SIG-M5 treated with dmso at 0.1 percent for 504 hours (cell line): ENCODE measurements around the gene RSRC2.
"Not testable (repeated sequence)": the region's sequence is repeated elsewhere in the genome, so short reads cannot be mapped to it uniquely, and the experiment has no call there.

ENCODE experiments used
- DNase-seq: peaks from one replicate; lab custom pipeline; 2025; ENCODE audit not compliant: unreplicated experiment; lab: John Stamatoyannopoulos, UW

Gene RSRC2, protein sequence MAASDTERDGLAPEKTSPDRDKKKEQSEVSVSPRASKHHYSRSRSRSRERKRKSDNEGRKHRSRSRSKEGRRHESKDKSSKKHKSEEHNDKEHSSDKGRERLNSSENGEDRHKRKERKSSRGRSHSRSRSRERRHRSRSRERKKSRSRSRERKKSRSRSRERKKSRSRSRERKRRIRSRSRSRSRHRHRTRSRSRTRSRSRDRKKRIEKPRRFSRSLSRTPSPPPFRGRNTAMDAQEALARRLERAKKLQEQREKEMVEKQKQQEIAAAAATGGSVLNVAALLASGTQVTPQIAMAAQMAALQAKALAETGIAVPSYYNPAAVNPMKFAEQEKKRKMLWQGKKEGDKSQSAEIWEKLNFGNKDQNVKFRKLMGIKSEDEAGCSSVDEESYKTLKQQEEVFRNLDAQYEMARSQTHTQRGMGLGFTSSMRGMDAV

DNA sequence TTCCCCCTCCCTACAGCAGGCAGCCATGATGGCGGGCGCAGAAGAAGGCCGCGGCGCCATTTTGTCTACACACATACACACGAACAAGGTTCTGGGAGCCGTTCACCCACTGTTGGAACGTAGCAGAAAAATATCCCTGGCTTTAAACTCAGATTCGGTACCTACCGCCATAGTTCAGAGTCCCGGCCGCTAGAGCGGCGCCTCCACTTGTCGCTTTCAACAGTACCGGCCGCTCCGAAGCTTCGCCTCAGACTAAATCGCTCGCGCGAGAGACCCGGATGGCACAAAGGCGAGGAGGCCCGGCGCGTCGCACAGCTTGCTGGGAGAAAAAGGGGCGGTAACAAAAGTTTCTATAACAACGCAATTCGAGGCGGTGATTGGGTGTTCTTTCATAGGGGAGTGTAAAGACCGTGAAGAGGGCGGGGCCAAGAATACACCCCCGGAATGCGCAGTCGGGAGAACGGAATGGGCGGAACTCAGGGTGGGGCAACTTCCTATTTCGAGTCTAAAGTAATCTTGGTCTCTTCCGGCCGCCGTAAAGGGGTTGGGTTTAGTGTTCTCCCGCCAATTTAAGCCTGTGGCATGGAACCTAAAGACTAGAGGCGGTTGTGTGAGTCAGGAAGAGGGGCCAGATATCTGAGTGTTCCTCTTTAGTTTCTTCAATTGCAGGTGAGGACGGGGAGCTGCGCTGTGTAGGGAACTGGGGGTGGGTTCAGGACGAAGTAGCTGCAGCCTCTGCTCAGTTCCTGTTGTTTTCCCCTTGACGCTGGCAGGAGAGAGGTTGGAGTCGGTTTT, at the start of gene RSRC2, which contains the start of gene KNTC1:
Gene RSRC2, minus strand, starts transcription at position 254 of the 795 bp plus-strand sequence. Its CDS starts 83 bp downstream, at position 171.
Gene KNTC1, plus strand, starts transcription at position 567 of the 795 bp plus-strand sequence. CDS start 2,815 bp downstream, outside the sequence.
- DNase-seq: peak; percentile 100

GRCh38 chr12:122571821-122572220, 45.1 kb upstream of the RSRC2 start:
- no peak for DNase-seq

DNA sequence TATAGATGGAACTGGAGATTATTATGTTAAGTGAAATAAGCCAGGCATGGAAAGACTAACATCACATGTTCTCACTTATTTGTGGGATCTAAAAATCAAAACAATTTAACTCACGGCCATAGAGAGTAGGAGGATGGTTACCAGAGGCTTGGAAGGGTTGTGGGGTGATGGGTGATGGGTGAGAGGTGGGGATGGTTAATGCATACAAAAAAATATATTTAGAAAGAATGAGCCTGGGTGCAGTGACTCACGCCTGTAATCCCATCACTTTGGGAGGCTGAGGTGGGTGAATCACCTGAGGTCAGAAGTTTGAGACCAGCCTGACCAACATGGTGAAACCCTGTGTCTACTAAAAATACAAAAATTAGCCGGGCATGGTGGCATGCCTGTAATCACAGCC, 43.3 kb upstream of the RSRC2 start:
- not testable (repeated sequence) for DNase-seq

DNA sequence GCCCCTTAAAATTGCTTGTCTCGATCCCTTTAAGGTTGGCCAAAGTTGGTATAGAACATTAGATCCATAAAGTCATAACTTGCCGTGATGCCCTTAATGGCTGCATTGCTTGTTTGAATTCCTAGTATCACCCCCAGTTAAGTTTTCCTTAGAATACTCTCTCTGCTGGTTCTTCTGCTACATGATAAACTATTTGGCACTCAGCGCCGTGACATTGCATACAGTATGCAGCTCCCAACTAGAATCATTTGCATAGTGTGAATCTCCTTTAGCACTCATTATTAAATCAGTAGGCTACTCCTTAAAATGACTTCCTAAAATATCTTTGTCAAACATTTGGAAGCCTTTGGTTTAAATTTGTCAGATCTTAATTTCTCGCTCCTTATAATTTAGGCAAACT, 42.6 kb upstream of the RSRC2 start:
- no peak for DNase-seq

- not testable (repeated sequence) for DNase-seq
Measured at GRCh38 chr12:122566816-122567215, 40.1 kb upstream of the RSRC2 start.

DNA sequence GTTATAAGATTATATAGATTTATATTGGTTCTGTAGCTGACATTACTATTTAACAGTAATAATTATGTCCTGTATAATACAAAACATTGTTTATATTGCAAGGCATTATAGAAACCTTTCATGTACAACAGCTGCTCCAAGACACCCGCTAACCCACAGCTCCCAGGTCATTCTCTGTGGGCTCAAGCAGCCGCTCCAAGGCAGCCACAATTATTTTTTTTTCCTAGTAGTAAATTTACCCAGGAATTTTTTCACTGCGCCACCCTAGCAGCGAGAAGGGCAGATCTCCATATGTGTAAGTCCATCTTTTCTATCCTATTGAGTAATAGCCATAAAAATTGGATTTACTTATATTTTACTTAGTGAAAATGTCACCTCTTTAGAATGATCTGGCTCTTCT, 36.6 kb upstream of the RSRC2 start:
- no peak for DNase-seq

DNA sequence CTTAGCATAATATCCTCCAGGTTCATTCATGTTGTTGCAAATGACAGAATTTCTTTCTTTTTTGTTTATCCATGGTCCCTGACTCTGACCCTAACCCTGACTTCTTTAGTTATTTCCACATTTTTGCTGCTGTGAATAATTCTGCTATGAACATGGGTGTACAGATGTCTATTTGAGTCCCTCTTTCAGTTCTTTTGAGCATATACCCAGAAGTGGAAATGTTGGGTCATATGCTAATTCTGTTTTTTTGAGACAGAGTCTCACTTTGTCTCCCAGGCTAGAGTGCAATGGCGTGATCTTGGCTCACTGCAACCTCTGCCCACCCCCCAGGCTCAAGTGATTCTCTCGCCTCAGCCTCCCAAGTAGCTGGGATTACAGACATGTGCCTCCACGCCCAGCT, 33.4 kb upstream of the RSRC2 start:
- DNase-seq: no peak

DNA sequence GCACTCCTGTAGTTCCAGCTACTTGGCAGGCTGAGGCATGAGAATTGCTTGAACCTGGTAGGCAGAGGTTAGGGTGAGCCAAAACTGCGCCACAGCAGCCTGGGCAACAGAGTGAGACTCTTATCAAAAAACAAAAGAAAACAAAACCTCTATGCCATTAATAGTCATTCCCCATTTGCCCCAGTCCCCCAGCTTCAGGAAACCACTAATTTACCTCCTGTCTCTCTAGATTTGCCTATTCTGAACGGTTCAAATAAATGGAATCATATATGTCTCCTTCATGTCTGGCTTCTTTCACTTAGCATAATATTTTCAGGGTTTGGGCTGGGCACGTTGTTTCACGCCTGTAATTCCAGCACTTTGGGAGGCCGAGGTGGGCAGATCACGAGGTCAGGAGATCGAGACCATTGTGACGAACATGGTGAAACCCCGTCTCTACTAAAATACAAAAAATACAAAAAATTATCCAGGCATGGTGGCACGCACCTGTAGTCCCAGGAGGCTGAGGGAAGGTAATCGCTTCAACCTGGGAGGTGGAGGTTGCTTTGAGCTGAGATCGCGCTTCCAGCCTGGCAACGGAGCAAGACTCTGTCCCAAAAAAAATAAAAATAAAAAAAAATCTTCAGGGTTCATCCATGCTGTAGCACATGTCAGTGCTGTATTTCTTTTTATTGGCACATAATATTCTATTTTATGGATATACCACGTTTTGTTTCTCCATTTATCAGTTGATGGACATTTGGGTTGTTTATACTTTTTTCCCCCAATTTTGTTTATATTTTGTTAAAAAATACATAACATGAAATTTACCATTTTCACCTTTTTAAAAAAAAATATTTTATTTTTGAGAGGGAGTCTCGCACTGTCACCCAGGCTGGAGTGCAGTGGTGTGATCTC, 32.3 kb upstream of the RSRC2 start:
- no peak for DNase-seq

DNA sequence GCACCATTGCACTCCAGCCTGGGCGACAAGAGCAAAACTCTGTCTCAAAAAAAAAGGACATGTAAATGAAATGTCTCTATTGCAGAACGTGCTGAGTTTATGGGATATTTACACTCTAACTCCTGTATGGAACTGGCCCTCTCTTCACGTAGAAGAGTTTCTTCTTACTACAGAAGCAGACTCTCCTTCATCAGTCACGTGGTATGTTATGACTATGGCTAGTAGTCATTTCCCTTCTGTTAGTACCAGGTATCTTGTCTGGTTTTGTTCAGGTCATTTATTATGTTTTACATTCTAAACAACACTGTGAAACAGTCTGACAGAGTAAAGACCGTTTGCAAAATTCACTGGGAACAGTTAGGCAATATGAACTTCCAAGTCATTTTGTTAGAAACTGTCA, 20.6 kb upstream of the RSRC2 start:
- no peak for DNase-seq

- DNase-seq: no peak
Measured at GRCh38 chr12:122545855-122546254, 19.1 kb upstream of the RSRC2 start.

GRCh38 chr12:122544537-122544936, 17.8 kb upstream of the RSRC2 start:
- DNase-seq: no peak

GRCh38 chr12:122538496-122538895, 11.8 kb upstream of the RSRC2 start:
- DNase-seq: no peak

- DNase-seq: no peak
Measured at GRCh38 chr12:122537021-122537420, 10.3 kb upstream of the RSRC2 start.

GRCh38 chr12:122533856-122534255, 7.1 kb upstream of the RSRC2 start:
- no peak for DNase-seq

DNA sequence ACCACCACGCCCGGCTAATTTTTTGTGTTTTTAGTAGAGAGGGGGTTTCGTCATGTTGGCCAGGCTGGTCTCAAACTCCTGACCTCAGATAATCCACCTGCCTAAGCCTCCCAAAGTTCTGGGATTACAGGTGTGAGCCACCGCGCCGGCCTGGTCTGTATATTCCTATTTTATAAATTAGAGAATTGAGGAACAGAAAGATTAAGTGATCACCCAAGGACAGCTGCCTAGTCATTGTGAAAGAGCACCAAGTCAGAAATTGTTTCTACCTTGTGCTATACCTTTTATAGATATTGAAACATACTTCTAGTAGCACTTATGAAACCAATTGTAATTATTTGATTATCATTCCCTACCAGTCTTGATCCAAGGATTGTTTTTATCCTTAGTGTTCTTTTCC, 2.3 kb upstream of the RSRC2 start:
- no peak for DNase-seq

DNA sequence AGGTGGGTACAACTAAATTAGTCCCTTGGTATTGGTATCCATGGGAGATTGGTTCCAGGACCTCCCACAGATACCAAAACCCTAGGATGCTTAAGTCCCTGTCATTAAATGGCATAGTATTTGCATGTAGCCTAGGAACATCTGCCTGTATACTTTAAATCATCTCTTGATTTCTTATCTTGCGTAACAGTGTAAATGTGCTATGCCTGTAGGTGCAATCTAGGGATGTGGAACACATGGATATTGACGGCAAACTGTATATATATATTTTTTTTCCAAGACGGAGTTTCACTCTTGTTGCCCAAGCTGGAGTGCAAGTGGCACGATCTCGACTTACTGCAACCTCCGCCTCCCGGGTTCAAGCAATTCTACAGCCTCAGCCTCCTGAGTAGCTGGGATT, 1.8 kb upstream of the RSRC2 start:
- DNase-seq: no peak

GRCh38 chr12:122527478-122527944, 775 bp upstream of the RSRC2 start:
- DNase-seq: peak; percentile 52

DNA sequence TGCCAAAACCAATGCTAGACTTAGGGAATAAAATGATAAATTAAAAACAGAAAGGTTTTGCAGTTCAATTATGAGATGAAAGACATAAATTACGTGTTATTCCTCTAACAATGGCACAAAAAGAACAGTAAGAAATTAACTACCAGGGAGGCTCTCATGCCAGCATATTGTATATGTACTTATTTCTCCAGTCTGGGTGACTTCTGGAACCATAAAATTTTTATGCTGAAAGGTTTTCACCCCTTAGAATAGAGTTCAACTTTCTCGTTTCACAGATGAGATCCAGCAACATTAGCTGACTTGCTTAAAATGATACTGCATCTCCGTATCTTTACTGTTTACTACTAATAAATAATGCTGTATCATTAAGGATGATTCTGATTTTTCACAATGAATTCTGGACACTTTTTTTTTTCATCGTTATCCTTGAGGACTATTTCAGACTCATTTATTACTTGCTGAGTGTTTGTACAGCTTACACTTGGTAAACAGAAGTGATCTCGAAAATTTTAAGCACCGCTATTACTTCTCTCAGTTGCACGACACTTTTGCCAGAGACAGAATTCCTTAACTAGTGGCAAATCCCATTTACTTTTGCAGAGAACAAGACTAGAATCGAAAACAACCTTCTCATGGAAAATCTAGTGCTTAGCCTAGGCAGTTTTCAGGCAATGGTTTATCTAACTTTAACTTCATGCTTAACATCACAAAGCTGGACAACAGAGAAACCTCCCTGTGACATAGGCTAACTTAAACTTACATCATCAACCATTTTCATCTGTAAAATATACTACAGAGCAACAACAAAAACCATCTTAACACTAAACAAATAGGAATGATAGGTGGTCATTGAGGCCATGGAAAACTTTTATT, 2.7 kb downstream of the RSRC2 start:
- no peak for DNase-seq

DNA sequence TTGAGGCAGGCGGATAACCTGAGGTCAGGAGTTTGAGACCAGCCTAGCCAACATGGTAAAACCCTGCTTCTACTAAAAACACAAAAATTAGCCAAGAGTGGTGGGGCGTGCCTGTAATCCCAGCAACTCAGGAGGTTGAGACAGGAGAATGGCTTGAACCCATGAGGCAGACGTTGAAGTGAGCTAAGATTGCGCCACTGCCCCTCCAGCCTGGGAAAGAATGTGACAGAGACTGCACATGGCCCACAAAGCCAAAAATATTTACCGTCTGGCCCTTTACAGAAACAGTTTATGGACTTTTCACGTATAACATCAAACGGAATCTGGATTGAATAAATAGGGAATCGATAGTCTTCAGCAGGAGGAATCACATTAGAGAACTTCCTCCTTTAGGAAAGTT, 3.5 kb downstream of the RSRC2 start:
- peak; percentile 82 for DNase-seq

DNA sequence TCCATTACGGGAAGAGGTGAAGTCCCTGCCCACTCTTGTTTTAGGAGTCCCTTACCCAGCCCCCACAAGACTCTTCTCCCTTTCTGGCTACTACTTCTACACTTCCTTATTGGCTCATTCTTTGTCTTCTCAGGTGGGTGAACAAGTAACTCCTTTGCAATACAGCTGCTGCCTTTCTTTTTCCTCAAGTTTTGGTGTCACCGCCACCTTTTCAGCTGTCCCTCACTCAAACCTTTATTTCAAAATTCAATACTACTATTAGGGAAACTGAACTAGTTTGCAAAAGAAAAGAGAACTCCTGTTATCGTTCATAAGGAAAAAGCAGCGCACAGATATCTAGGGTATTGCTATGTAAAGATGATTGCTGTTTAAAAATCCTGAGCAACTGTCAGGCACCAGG, 6.1 kb downstream of the RSRC2 start:
- no peak for DNase-seq
